GM23338 (cell line): Measurements from ENCODE around the gene ZNF283. TPM values are rescaled to one million over a fixed set of nuclear protein-coding genes. Genes with fewer than 3 reads are reported as not detected.
A peak's percentile ranks its signal among the peaks of the same experiment; 100 is the strongest.

Source experiments
- ATAC-seq: fragments of 200-7000 bp; cut with Tn5 transposase; 3 replicates; pipeline ENCODE4 v1.9.1; 2020
- DNase-seq: peaks from one replicate; pipeline ENCODE4 v3.0.0-alpha.2; 2015; ENCODE audit warnings: low spot score
- H2AFZ ChIP-seq: fragments of 200-600 bp; sonication (generic); 2 replicates; pipeline ENCODE4 v1.8.0; 2016; ENCODE audit warnings: antibody characterized with exemption, mild to moderate bottlenecking, moderate library complexity
- H3F3A ChIP-seq: fragments of 200-600 bp; sonication (generic); replicated peaks from 2 replicates; pipeline ENCODE4 v1.8.0; 2017; ENCODE audit warnings: antibody characterized with exemption, mixed run types, low read depth
- H3K27ac ChIP-seq: fragments of 200-600 bp; sonication (generic); 2 replicates; pipeline ENCODE4 v1.6.1; 2016; ENCODE audit warnings: low read depth
- H3K27me3 ChIP-seq: fragments of 200-600 bp; sonication (generic); 2 replicates; pipeline ENCODE4 v1.8.0; 2016; ENCODE audit warnings: mild to moderate bottlenecking, mixed run types, moderate library complexity; ENCODE audit not compliant: insufficient read depth
- H3K36me3 ChIP-seq: fragments of 200-600 bp; sonication (generic); 2 replicates; pipeline ENCODE4 v1.8.0; 2016; ENCODE audit warnings: mild to moderate bottlenecking; ENCODE audit not compliant: insufficient read depth
- H3K4me1 ChIP-seq: fragments of 200-600 bp; sonication (generic); 2 replicates; pipeline ENCODE4 v1.8.0; 2016; ENCODE audit warnings: mild to moderate bottlenecking, moderate library complexity; ENCODE audit not compliant: insufficient read depth
- H3K4me2 ChIP-seq: fragments of 200-600 bp; sonication (generic); 2 replicates; pipeline ENCODE4 v1.7.1; 2017; ENCODE audit warnings: mixed run types
- H3K4me3 ChIP-seq: fragments of 200-600 bp; sonication (generic); 2 replicates; pipeline ENCODE4 v1.6.1; 2016; ENCODE audit warnings: mixed run types
- H3K79me2 ChIP-seq: fragments of 200-600 bp; sonication (generic); replicated peaks from 2 replicates; pipeline ENCODE4 v1.8.0; 2017; ENCODE audit warnings: mild to moderate bottlenecking; ENCODE audit not compliant: insufficient read depth
- H3K9me2 ChIP-seq: fragments of 200-600 bp; sonication (generic); 2 replicates; pipeline ENCODE4 v1.8.0; 2017; ENCODE audit not compliant: insufficient read depth
- H4K20me1 ChIP-seq: fragments of 200-600 bp; sonication (generic); replicated peaks from 2 replicates; pipeline ENCODE4 v1.8.0; 2017; ENCODE audit warnings: mild to moderate bottlenecking; ENCODE audit not compliant: insufficient read depth
- H3K27ac Mint-ChIP-seq: 2 replicates; pipeline ENCODE4 v1.8.0; 2020; ENCODE audit warnings: inconsistent platforms, mild to moderate bottlenecking, moderate library complexity, mixed read lengths
- H3K27me3 Mint-ChIP-seq: 3 replicates; pipeline ENCODE4 v1.8.0; 2022; ENCODE audit warnings: low read depth, mild to moderate bottlenecking, moderate library complexity, mixed read lengths, inconsistent platforms; ENCODE audit not compliant: insufficient read depth, poor library complexity
- H3K36me3 Mint-ChIP-seq: 3 replicates; pipeline ENCODE4 v1.8.0; 2021; ENCODE audit warnings: low read depth, mild to moderate bottlenecking, inconsistent platforms, moderate library complexity, mixed read lengths
- H3K4me1 Mint-ChIP-seq: 3 replicates; pipeline ENCODE4 v1.8.0; 2020; ENCODE audit warnings: mild to moderate bottlenecking, inconsistent platforms, mixed read lengths
- H3K4me3 Mint-ChIP-seq: 3 replicates; pipeline ENCODE4 v1.8.0; 2021; ENCODE audit warnings: moderate library complexity, mild to moderate bottlenecking, inconsistent platforms, mixed read lengths
- H3K9me3 Mint-ChIP-seq: 3 replicates; pipeline ENCODE4 v1.8.0; 2020; ENCODE audit warnings: moderate library complexity, mild to moderate bottlenecking, inconsistent platforms, mixed read lengths
- CREB1 ChIP-seq: fragments of 250-450 bp; sonication (Bioruptor Pico); IDR thresholded peaks from 2 replicates; pipeline ENCODE4 v1.5.0; 2020; ENCODE audit warnings: low read depth, mild to moderate bottlenecking, moderate library complexity
- CTCF ChIP-seq, 2 experiments: fragments of 200-600 bp in 1 of 2; sonication (generic) in 1 of 2; conservative IDR thresholded peaks; 2 replicates each; pipeline versions ENCODE4 v1.5.1 to v1.6.1; 2016 to 2017; ENCODE audit warnings: antibody characterized with exemption in 2 of 2, low read depth in 2 of 2, mild to moderate bottlenecking in 2 of 2, moderate library complexity in 1 of 2
- ETS1 ChIP-seq: IDR thresholded peaks from 2 replicates; pipeline ENCODE4 v1.6.1; 2016; ENCODE audit warnings: antibody characterized with exemption
- EZH2 ChIP-seq: fragments of 200-600 bp; sonication (generic); IDR thresholded peaks from one replicate; pipeline ENCODE4 v1.8.0; 2017; ENCODE audit warnings: antibody characterized with exemption, mild to moderate bottlenecking, low read depth; ENCODE audit not compliant: unreplicated experiment
- EZH2phosphoT487 ChIP-seq: fragments of 200-600 bp; sonication (generic); IDR thresholded peaks from one replicate; pipeline ENCODE4 v1.8.1; 2018; ENCODE audit warnings: antibody characterized with exemption; ENCODE audit not compliant: unreplicated experiment
- JUNB ChIP-seq: IDR thresholded peaks from one replicate; pipeline ENCODE4 v1.6.1; 2016; ENCODE audit warnings: antibody characterized with exemption; ENCODE audit not compliant: unreplicated experiment
- NANOG ChIP-seq: IDR thresholded peaks from 2 replicates; pipeline ENCODE4 v1.6.1; 2016; ENCODE audit warnings: antibody characterized with exemption, borderline replicate concordance
- POLR2AphosphoS5 ChIP-seq: IDR thresholded peaks from 2 replicates; pipeline ENCODE4 v1.6.1; 2016; ENCODE audit warnings: antibody characterized with exemption, low read depth
- REST ChIP-seq: IDR thresholded peaks from one replicate; pipeline ENCODE4 v1.6.1; 2018; ENCODE audit warnings: antibody characterized with exemption; ENCODE audit not compliant: unreplicated experiment
- STAT1 ChIP-seq: IDR thresholded peaks from one replicate; pipeline ENCODE4 v1.6.1; 2016; ENCODE audit warnings: antibody characterized with exemption; ENCODE audit not compliant: unreplicated experiment
- ZNF114 ChIP-seq: fragments of 250-450 bp; sonication (Bioruptor Pico); IDR thresholded peaks from 2 replicates; pipeline ENCODE4 v1.5.0; 2020; ENCODE audit warnings: mild to moderate bottlenecking, moderate library complexity
- ZNF331 ChIP-seq: fragments of 250-450 bp; sonication (Bioruptor Pico); IDR thresholded peaks from 2 replicates; pipeline ENCODE4 v1.5.0; 2020; ENCODE audit warnings: low read depth, mild to moderate bottlenecking, moderate library complexity
- ZNF462 ChIP-seq: fragments of 250-450 bp; sonication (Bioruptor Pico); IDR thresholded peaks from 2 replicates; pipeline ENCODE4 v1.5.0; 2020; ENCODE audit warnings: mild to moderate bottlenecking, moderate library complexity
- polyA plus RNA-seq: library from polyadenylated mRNA; unstranded; fragments of >200 nt; fragmentation: Nextera tagmentation; extraction: Ambion mirVana; gene quantifications from 2 replicates; pipeline ENCODE4 v1.2.1, GENCODE V29; 2016
- total RNA-seq: library from RNA; depleted of rRNA; stranded (reverse); fragments of >200 nt; shearing (Covaris generic); gene quantifications from 2 replicates; pipeline ENCODE4 v1.2.3, GENCODE V29; 2014

Gene ZNF283
- total and polyA plus RNA-seq, 2 experiments from 2014 or later, result 3.1 to 12.0 TPM

GRCh38 chr19:43848821-43849220, 21.7 kb downstream of the ZNF283 start:
- Histone ChIP-seq H3K36me3 (peaks cover 57% of the 10 kb centered on the region), H3K27me3 (no peaks in the 10 kb centered on the region), H3K79me2 (no peaks in the 10 kb centered on the region), H4K20me1 (no peaks in the 10 kb centered on the region), H3K4me2 (no peak overlapping the region), H3K9me2 (no peaks in the 10 kb centered on the region), H3K4me3 (no peak overlapping the region), H3K4me1 (no peaks in the 10 kb centered on the region), H3K27ac (peak overlapping the region; percentile 5; the same call in 1 of the 2 replicates), H3F3A (no peaks in the 10 kb centered on the region), H2AFZ (no peak overlapping the region)
- ATAC-seq, result no peak
- TF ChIP-seq ZNF331 (CRISPR knock-in tag) (no peak), STAT1 (no peak), ZNF462 (CRISPR knock-in tag) (no peak), ZNF114 (CRISPR knock-in tag) (no peak), REST (no peak), ETS1 (no peak), EZH2phosphoT487 (no peak), NANOG (no peak), JUNB (no peak), POLR2AphosphoS5 (no peak), EZH2 (no peak), CREB1 (CRISPR knock-in tag) (no peak), CTCF (conservative IDR thresholded peaks at IDR 0.05; ENCODE audit: low read depth in 2 of 2) (no peak)
- Mint-ChIP-seq H3K9me3 (peaks cover 86% of the 10 kb centered on the region), H3K36me3 (peaks cover 80% of the 10 kb centered on the region), H3K27ac (no peak overlapping the region), H3K27me3 (no peaks in the 10 kb centered on the region), H3K4me1 (no peaks in the 10 kb centered on the region), H3K4me3 (no peak overlapping the region)
- DNase-seq, result no peak
